HG02970 (cell line): ENCODE data around the gene DYRK2.
"Not testable (repeated sequence)": the region's sequence is repeated elsewhere in the genome, so short reads cannot be mapped to it uniquely, and the experiment has no call there.

ENCODE experiments used
- ATAC-seq: cut with Tn5 transposase; IDR thresholded peaks from one replicate; pipeline ENCODE4 v1.9.1; 2021; ENCODE audit warnings: mild to moderate bottlenecking, moderate library complexity, moderate number of reproducible peaks; ENCODE audit not compliant: unreplicated experiment, low FRiP score

DYRK2 gene

DNA sequence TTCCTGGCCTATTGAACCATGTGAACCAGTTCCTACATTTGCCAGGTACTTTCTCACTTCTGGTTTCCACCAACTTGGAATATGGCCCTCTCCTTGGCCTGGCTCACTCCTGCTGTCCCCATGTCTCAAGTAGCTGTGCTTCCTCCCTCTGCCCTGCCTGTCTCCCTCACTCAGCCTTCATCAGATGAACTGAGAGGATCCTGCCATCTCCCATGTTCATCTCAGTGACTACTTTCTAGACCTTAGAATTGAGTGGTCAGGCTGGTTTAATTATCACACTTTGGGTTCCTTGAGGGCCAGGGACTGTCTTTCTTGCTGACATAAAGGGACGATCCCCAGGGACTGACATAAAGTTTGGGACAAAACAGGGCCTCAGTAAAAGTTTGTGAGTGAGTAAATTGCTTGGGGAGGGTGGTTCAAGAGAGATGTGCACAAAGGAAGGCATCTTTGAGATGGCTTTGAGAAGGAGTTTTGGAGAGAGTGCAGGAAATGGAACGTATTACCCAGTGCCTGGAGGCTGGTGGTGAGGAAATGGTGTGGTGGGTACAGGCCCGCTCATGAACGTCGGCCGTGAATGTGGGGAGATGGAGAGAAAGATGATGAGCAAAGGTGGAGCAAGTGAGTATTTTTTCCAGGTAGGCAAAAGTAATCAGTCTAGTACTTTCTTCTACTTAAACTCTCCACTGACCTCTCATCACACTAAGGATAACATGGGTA is 20.8 kb downstream of the DYRK2 start:
- no peak for ATAC-seq

- ATAC-seq, result no peak
Measured at GRCh38 chr12:67669934-67670631, 21.5 kb downstream of the DYRK2 start.

- no peak for ATAC-seq
Measured at GRCh38 chr12:67671419-67671818, 22.9 kb downstream of the DYRK2 start.

DNA sequence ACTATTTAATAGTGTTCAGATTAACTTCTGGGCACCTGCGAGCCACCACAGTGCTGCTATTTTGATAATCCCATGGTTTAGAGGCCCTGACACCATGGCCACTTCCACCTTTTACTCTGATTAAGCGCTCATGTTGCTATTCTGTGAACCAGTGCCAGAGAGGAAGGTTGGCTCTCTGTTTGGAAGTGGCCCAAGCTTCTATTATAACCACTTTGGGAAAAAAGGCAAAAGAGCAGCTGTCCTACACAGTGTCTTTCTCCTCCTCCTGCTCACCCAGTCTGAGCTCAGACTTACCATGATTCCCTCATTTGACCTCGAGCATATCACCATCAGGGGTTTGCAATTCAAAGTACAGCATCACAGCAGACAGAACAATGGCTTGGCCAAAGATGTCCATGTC is 23.3 kb downstream of the DYRK2 start:
- no peak for ATAC-seq

GRCh38 chr12:67672507-67672906 is 24.0 kb downstream of the DYRK2 start:
- not testable (repeated sequence) for ATAC-seq

DNA sequence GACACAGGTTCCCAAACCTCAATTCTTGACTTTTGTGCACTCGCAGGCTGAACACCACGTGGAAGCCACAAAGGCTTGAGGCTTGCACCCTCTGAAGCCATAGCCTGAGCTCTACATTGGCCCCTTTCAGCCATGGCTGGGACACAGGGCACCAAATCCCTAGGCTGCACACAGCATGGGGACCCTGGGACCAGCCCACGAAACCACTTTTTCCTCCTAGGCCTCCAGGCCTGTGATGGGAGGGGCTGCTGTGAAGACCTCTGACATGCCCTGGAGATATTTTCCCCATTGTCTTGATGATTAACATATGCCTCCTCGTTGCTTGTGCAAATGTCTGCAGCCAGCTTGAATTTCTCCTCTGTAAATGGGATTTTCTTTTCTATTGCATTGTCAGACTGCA is 25.0 kb downstream of the DYRK2 start:
- ATAC-seq, result not testable (repeated sequence)

DNA sequence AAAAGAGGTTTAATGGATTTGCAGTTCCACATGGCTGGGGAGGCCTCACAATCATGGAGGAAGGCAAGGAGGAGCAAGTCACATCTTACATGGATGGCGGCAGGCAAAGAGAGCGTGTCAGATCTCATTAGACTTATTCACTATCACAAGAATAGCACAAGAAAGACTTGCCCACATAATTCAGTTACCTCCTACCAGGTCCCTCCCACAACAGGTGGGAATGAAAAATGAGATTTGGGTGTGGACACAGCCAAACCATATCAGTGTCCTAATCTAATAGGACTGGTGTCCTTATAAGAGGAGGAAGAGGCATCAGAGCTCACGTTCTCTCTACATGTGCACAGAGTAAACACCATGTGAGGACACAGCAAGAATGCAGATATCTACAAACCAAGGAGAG is 25.9 kb downstream of the DYRK2 start:
- no peak for ATAC-seq

DNA sequence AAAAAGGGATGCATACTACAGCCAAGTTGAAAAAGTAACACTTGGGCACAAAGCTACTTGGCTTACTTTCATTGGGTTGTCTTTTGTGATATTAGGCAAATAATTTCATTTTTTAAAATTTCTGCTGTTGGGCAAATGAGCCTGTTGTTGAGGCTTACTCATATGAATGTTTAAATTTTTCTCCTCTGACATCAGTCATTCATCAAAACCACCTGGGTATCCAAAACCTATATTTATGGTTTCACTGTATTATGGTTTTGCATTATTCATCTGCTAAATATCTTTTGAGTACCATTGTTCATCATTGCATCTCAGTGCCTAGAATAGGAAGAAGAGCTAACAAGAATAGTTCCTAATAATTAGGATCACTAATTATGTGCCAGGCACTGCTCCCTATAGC is 28.1 kb downstream of the DYRK2 start:
- ATAC-seq, result no peak

DNA sequence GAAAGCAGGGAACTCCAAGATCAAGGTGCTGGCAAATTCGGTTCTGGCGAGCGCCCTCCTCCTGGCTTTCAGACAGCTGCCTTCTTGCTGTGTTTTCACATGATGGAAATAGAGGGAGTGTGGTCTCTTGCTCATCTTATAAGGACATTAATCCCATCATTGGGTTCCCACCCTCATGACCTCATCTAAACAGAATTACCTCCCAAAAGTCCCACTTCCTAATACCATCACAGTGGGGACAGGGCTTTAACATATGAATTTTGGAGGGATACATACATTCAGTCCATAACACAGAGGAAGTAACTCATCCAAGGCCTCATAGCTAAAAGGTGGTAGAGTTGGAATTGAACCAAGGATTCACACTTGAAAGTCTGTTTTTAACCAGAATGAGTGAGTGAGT is 28.6 kb downstream of the DYRK2 start:
- ATAC-seq, result no peak

- ATAC-seq, result no peak
Measured at GRCh38 chr12:67681105-67681778, 32.7 kb downstream of the DYRK2 start.

DNA sequence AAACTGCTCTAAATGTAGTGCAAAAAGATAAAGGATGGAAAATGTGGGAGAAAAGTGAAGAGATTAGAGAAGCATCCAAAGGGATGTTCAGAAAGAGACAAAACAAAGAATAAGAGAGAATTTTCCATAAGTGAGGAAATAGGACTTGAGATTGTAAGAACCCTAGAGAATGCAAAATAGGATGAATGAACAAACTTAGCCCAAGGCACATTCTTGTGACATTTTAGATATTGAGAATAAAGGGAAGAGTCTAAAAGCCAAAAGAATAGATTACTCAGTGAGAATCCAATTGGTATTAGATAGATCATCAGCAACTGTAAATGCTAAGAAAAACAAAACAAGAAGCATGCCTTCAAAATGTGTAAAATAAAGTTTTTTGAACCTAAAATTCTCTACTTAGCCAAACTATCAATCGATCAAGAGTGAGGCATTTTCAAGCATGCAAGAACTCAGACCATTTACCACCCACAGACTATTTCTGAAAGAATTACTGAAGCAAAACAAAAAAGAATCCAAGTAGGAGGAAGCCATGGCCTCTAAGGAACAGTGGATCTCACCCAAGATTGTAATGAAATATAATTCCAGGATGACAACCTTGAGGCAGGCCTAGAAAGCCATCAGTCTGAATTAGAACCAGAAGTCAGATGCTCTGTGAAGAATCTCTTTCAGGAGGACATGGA is 33.5 kb downstream of the DYRK2 start:
- no peak for ATAC-seq

- ATAC-seq, result no peak
Measured at GRCh38 chr12:67689385-67689784, 40.8 kb downstream of the DYRK2 start.

- ATAC-seq, result no peak
Measured at GRCh38 chr12:67690656-67691055, 42.1 kb downstream of the DYRK2 start.

GRCh38 chr12:67691220-67691619 is 42.7 kb downstream of the DYRK2 start:
- ATAC-seq, result no peak

GRCh38 chr12:67692135-67692534 is 43.6 kb downstream of the DYRK2 start:
- no peak for ATAC-seq

- ATAC-seq, result no peak
Measured at GRCh38 chr12:67692966-67693365, 44.4 kb downstream of the DYRK2 start.

DNA sequence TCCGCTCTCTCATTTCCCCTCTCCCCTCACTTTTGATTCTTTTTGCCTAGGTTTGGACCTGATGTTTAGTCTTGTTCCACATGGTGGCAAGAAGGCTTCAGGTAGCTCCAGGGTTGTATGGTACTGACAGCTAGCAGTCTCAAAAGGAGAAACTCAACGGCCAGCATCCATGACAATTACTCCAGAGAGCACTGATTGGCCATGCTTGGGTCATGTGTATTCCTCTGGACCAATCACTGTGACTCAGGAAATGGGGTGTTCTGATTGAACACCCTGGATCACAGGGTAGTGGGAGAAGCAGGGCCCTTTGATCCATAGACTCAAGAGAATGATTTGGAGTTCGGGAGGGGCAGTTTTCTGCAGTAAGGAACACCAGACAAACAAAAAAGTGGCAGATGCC is 45.3 kb downstream of the DYRK2 start:
- no peak for ATAC-seq

DNA sequence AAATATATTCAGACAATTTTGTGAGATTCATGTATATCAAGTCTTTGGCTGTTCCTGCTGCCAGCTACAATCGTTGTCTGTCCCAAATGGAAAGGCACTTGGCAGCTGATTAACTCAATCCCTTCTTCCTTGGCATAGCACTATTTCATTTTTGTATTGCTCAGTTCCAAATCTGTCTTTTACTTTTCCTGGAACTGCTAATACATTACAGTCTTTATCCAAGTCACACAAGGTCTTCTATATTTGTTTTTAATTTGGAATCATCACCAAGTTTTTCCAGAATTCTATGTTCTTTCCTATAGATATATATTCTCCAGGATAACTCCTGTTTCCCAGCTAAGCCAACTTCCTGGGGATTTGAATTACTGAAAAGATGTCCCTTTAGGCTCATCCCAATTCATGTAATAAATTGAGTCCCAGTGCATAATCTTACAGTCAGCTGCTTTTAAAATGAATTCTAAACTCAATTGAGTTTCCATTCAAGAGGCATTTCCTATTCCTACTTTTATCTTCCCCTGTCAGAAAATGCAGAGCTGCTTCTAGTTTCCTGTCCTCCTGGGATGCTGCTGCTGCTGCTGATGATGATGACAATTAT is 45.9 kb downstream of the DYRK2 start:
- no peak for ATAC-seq

DNA sequence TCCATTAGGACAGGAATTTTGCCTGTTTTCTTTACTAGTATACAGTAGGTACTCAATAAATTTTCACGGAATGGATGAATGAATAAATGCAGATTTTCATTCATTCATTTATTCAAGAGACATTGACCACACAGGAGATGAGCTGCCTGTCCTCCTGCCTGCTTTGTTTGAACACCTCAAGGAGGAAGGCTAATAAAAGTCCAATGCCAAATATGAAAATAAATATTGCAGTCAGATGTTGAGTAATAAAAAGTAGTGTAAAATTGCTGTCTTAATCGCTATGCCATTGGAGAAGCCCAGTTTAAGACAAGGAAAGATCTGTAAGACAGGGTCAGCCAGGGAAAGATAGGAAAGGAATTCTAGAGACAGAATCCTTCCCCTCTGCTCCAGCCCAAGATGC is 47.4 kb downstream of the DYRK2 start:
- no peak for ATAC-seq

DNA sequence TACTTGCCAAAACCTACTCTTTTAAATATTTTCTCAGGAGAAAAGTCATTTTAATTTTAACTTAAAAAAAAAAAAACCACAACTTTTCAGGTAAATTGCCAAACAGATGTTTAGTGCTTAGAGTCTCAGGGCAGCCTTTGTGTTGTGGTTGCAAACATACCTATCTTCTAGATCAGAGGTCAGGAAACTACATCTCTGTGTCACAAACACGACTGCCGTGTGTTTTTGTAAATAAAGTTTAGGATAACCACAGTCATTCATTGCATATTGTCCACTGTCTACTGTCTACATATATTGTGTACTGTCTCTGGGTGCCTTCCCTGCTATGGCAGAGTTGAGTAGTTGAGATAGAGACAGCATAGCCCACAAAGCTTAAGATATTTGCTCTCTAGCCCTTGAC is 48.9 kb downstream of the DYRK2 start:
- ATAC-seq, result no peak

DNA sequence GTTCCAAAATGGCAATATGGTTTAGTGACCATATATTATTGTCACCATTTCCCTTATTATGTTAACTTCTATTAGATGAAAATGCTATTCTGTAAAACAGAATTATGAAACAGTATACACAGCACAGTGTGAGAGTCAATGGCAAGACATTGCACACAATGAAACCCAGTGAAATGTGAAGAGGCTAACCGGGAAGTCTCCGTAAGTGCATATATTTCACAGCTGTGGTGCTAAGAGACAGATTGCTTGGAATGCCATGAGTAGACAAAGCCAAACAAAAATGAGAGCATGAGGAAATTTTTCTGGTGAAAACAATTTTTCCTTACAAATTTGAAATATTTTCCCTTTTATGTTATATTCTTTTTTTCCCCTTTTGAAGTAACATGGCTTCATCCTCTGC is 49.4 kb downstream of the DYRK2 start:
- ATAC-seq, result no peak
